Liver (tissue), 3 donors: Measurements from ENCODE around the gene FAM32A.

ENCODE experiments used
- HNF4G ChIP-seq: IDR thresholded peaks from 2 replicates; pipeline ENCODE4 v1.6.1; 2016; ENCODE audit warnings: antibody characterized with exemption
- TF ChIP-seq, protein P1 (sequence below): fragments of 150-350 bp; IDR thresholded peaks from 2 replicates; pipeline ENCODE4 v1.5.1; 2017; ENCODE audit warnings: improper control_type of control experiment, low read depth, low read length; ENCODE audit not compliant: missing input control
- donor health status: healthy.
- donor health status: healthy.

DNA sequence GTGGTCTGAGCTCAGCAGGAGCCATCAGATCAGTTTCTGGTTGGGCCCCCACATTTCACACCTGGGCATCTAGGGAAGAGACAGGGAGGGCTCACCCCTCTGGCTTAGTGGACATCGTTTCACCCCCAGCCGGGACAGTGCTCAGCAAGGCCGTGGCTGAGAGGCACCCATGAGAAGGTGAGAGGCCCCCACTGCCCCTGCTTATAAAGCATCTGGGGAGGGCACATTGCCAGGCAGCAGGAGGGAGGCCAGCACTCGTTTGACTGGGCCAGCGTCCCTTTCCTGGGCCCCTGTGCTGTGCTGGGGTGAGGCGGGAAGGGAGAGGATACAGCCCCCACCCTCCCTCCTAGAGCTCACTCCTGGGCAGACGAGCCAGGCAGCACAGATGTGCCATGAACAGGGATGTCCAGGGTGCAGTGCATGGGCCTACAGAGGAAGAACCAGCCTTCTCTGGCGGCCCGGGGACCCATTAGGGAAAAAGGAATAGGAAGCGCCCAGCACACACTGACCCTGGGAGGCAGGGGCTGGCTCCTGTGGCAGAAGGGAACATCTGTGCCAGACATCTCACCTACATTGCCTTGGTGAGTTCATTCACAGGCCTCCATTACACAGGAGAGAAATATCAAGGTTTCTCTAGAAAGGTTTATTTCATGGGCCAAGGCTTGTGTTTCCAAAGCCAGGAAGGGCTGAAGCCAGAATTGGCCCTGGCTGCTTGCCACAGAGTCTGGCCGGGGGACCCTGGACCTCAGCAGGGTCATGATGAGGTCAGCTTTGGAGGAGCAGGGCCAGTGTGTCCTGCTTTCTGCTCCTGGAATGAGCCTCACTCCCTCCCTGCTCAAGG, 20.2 kb downstream of the FAM32A start:
- TF ChIP-seq, protein P1, sequence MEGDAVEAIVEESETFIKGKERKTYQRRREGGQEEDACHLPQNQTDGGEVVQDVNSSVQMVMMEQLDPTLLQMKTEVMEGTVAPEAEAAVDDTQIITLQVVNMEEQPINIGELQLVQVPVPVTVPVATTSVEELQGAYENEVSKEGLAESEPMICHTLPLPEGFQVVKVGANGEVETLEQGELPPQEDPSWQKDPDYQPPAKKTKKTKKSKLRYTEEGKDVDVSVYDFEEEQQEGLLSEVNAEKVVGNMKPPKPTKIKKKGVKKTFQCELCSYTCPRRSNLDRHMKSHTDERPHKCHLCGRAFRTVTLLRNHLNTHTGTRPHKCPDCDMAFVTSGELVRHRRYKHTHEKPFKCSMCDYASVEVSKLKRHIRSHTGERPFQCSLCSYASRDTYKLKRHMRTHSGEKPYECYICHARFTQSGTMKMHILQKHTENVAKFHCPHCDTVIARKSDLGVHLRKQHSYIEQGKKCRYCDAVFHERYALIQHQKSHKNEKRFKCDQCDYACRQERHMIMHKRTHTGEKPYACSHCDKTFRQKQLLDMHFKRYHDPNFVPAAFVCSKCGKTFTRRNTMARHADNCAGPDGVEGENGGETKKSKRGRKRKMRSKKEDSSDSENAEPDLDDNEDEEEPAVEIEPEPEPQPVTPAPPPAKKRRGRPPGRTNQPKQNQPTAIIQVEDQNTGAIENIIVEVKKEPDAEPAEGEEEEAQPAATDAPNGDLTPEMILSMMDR: no peak
- TF ChIP-seq HNF4G: no peak
